Measurements from ENCODE around the gene PDZRN3. TPM values are rescaled to one million over a fixed set of nuclear protein-coding genes. Genes with fewer than 3 reads are reported as not detected.

PDZRN3 gene
- total RNA-seq, 1 experiment from 2014 or later = not detected

DNA sequence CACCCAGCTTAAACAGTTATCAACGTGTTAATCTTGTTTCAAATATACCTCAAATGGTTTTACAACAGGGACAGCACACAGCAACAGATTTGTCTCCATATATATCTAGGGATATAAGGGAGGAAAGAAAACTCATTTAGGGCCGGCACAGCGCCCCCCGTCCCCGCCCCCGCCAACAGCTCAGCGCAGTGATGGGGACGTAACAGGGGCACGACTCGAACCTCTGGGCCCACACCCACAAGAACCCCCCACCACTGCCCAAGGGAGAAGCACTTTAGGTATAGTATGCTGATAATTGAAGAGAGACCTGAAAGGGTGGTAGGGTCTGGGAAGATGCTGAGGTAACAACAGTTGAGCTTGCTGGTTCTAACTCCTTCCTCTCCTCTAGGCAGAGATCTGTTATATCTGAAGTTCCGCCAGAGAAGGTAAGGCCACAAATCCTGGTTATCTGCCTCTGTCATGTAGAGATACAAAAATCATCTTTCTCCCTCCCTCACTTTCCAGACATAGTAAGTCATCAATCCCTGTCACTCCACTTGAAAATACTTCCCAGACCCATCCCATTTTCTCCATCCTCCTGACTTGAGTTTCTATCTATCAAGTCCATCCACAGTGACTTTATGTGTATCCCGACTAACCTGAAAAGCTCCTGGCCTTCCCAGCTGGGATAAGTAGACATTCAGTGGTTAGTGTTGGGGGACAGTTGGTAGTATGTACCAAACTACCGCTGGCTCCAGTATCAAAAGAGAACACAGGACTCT is 126.9 kb downstream of the PDZRN3 start:
- in situ Hi-C loops (cut with HindIII; ENCODE audit: low pct_unique_long_range_greater_than_20kb, low sequenced_read_pairs) (no loop called here), intact Hi-C loops (cut with micrococcal nuclease; ENCODE audit: unreplicated experiment) (no loop called here)
- Histone ChIP-seq H3K36me3 (ENCODE audit: control insufficient read depth, insufficient read depth, low read length) (no peaks in the 10 kb centered on the region), H3K27ac (ENCODE audit: low read length) (no peak overlapping the region), H3K4me3 (ENCODE audit: low read depth in 2 of 2, low read length in 2 of 2) (no peak overlapping the region), H3K9me3 (ENCODE audit: control insufficient read depth, insufficient read depth, low read depth, low read length) (no peaks in the 10 kb centered on the region), H3K4me1 (ENCODE audit: control insufficient read depth, insufficient read depth, low read length) (no peaks in the 10 kb centered on the region), H3K27me3 (ENCODE audit: control insufficient read depth, insufficient read depth, low read length) (no peaks in the 10 kb centered on the region; the same call in 1 of the 2 replicates)
- CTCF ChIA-PET = no interaction called here
- TF ChIP-seq, protein P1, sequence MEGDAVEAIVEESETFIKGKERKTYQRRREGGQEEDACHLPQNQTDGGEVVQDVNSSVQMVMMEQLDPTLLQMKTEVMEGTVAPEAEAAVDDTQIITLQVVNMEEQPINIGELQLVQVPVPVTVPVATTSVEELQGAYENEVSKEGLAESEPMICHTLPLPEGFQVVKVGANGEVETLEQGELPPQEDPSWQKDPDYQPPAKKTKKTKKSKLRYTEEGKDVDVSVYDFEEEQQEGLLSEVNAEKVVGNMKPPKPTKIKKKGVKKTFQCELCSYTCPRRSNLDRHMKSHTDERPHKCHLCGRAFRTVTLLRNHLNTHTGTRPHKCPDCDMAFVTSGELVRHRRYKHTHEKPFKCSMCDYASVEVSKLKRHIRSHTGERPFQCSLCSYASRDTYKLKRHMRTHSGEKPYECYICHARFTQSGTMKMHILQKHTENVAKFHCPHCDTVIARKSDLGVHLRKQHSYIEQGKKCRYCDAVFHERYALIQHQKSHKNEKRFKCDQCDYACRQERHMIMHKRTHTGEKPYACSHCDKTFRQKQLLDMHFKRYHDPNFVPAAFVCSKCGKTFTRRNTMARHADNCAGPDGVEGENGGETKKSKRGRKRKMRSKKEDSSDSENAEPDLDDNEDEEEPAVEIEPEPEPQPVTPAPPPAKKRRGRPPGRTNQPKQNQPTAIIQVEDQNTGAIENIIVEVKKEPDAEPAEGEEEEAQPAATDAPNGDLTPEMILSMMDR (IDR thresholded peaks at IDR 0.05) = no peak
- TF ChIP-seq POLR2AphosphoS5 (IDR thresholded peaks at IDR 0.05; ENCODE audit: low read depth, low read length) (no peak), TCF7L2 (IDR thresholded peaks at IDR 0.05; ENCODE audit: low read depth, low read length) (no peak), SIN3A (IDR thresholded peaks at IDR 0.05; ENCODE audit: borderline replicate concordance, insufficient read depth, low read depth, low read length) (no peak)
- TF ChIP-seq, protein P2, sequence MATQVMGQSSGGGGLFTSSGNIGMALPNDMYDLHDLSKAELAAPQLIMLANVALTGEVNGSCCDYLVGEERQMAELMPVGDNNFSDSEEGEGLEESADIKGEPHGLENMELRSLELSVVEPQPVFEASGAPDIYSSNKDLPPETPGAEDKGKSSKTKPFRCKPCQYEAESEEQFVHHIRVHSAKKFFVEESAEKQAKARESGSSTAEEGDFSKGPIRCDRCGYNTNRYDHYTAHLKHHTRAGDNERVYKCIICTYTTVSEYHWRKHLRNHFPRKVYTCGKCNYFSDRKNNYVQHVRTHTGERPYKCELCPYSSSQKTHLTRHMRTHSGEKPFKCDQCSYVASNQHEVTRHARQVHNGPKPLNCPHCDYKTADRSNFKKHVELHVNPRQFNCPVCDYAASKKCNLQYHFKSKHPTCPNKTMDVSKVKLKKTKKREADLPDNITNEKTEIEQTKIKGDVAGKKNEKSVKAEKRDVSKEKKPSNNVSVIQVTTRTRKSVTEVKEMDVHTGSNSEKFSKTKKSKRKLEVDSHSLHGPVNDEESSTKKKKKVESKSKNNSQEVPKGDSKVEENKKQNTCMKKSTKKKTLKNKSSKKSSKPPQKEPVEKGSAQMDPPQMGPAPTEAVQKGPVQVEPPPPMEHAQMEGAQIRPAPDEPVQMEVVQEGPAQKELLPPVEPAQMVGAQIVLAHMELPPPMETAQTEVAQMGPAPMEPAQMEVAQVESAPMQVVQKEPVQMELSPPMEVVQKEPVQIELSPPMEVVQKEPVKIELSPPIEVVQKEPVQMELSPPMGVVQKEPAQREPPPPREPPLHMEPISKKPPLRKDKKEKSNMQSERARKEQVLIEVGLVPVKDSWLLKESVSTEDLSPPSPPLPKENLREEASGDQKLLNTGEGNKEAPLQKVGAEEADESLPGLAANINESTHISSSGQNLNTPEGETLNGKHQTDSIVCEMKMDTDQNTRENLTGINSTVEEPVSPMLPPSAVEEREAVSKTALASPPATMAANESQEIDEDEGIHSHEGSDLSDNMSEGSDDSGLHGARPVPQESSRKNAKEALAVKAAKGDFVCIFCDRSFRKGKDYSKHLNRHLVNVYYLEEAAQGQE (IDR thresholded peaks at IDR 0.05; ENCODE audit: insufficient read depth in 1 of 2, low read depth in 2 of 2, low read length in 1 of 2) = no peak
- DNase-seq (ENCODE audit: low read depth, low spot score) (no peak), ATAC-seq (no peak)
- no TSS peak for BruUV-seq (replicated peaks)
- POLR2A ChIA-PET = no interaction called here

DNA sequence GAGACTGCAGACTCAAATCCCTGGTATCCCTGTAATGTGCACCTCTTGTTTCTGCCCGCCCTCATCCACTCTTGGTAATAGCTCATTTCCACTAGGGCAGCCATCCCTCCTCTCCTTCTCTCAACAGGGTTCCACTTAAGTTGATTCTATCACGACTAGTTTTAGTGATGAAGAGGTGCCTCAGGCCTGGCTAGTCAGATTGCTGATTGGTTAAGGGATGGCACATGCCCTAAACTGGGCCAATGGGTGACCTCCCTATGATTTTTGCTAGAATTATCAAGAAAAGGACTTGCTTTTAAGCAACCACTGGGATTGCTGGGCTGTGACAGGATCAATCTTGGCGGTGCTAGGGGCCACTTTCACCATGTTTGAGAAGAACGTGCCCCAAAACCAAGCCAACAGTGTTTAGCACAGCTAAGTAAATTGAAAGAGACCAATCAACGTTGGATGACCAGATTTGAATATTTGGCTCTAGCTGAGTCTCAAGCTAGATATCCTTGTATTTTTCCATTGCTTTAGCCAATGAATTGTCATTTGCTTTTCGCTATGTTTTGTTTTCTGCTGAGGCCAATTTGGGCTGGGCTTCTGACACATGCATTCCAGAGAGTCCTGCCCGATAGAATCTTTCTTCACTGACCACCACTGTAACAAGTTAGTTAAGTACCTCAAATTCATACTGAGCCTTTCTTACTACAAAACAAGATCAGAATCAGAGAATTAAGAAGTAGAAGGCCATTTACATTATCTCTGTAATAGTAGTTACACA is 131.0 kb downstream of the PDZRN3 start:
- no TSS peak for BruUV-seq (replicated peaks)
- Histone ChIP-seq H3K36me3 (ENCODE audit: control insufficient read depth, insufficient read depth, low read length) (no peaks in the 10 kb centered on the region), H3K27ac (ENCODE audit: low read length) (no peak overlapping the region), H3K4me1 (ENCODE audit: control insufficient read depth, insufficient read depth, low read length) (no peaks in the 10 kb centered on the region), H3K4me3 (ENCODE audit: low read depth in 2 of 2, low read length in 2 of 2) (no peak overlapping the region), H3K27me3 (ENCODE audit: control insufficient read depth, insufficient read depth, low read length) (no peaks in the 10 kb centered on the region; the same call in 1 of the 2 replicates), H3K9me3 (ENCODE audit: control insufficient read depth, insufficient read depth, low read depth, low read length) (no peaks in the 10 kb centered on the region)
- DNase-seq (ENCODE audit: low read depth, low spot score) = no peak
- ATAC-seq = no peak
- POLR2A ChIA-PET = no interaction called here
- TF ChIP-seq, protein P2 (IDR thresholded peaks at IDR 0.05; ENCODE audit: insufficient read depth in 1 of 2, low read depth in 2 of 2, low read length in 1 of 2) = no peak
- TF ChIP-seq POLR2AphosphoS5 (IDR thresholded peaks at IDR 0.05; ENCODE audit: low read depth, low read length) = no peak
- TF ChIP-seq, protein P1 (IDR thresholded peaks at IDR 0.05) = no peak
- no peak for TF ChIP-seq TCF7L2 (IDR thresholded peaks at IDR 0.05; ENCODE audit: low read depth, low read length)
- TF ChIP-seq SIN3A (IDR thresholded peaks at IDR 0.05; ENCODE audit: borderline replicate concordance, insufficient read depth, low read depth, low read length) = no peak
- intact Hi-C loops (cut with micrococcal nuclease; ENCODE audit: unreplicated experiment) = no loop called here
- in situ Hi-C loops (cut with HindIII; ENCODE audit: low pct_unique_long_range_greater_than_20kb, low sequenced_read_pairs) = no loop called here
- CTCF ChIA-PET = no interaction called here
